Right renal pelvis (tissue), 4 donors: Measurements from ENCODE around the gene SEM1. TPM values are rescaled to one million over a fixed set of nuclear protein-coding genes. Genes with fewer than 3 reads are reported as not detected.
"Not testable (repeated sequence)": the region's sequence is repeated elsewhere in the genome, so short reads cannot be mapped to it uniquely, and the experiment has no call there.

Experiments
- DNase-seq, 4 donors: peaks; one replicate each; pipeline ENCODE4 v3.0.0-alpha.2; 2013; ENCODE audit warnings: low read depth in 4 of 4, low spot score in 3 of 4, missing footprints in 1 of 4
- polyA plus RNA-seq, 4 donors: library from polyadenylated mRNA; unstranded; fragments of 120-200 nt; gene quantifications; one replicate each; pipeline ENCODE4 v1.2.1, GENCODE V29; 2013; ENCODE audit not compliant: insufficient read length in 4 of 4

SEM1 gene
- polyA plus RNA-seq, 4 donors = 169 to 206 (median 194) TPM

- no peak for DNase-seq
Observed at GRCh38 chr7:96707901-96708774, 1.5 kb downstream of the SEM1 start.

GRCh38 chr7:96701258-96701657 is 8.4 kb downstream of the SEM1 start:
- DNase-seq = no peak

GRCh38 chr7:96700516-96700915 is 9.1 kb downstream of the SEM1 start:
- DNase-seq = no peak

GRCh38 chr7:96699219-96699871 is 10.3 kb downstream of the SEM1 start:
- DNase-seq = no peak

- not testable (repeated sequence) for DNase-seq
Observed at GRCh38 chr7:96698449-96698848, 11.2 kb downstream of the SEM1 start.

- DNase-seq = no peak
Observed at GRCh38 chr7:96697822-96698221, 11.8 kb downstream of the SEM1 start.

- no peak for DNase-seq
Observed at GRCh38 chr7:96695581-96695980, 14.1 kb downstream of the SEM1 start.

GRCh38 chr7:96694082-96694481 is 15.6 kb downstream of the SEM1 start:
- no peak for DNase-seq

- no peak for DNase-seq
Observed at GRCh38 chr7:96691702-96692101, 17.9 kb downstream of the SEM1 start.

- no peak for DNase-seq
Observed at GRCh38 chr7:96689414-96689813, 20.2 kb downstream of the SEM1 start.

GRCh38 chr7:96686305-96686704 is 23.3 kb downstream of the SEM1 start:
- DNase-seq = no peak

- no peak for DNase-seq
Observed at GRCh38 chr7:96685755-96686154, 23.9 kb downstream of the SEM1 start.

GRCh38 chr7:96685353-96685752 is 24.3 kb downstream of the SEM1 start:
- DNase-seq = no peak

GRCh38 chr7:96679886-96680285 is 29.8 kb downstream of the SEM1 start:
- DNase-seq = no peak

- no peak for DNase-seq
Observed at GRCh38 chr7:96676919-96677318, 32.7 kb downstream of the SEM1 start.

- no peak for DNase-seq
Observed at GRCh38 chr7:96675548-96675947, 34.1 kb downstream of the SEM1 start.

GRCh38 chr7:96674565-96674964 is 35.1 kb downstream of the SEM1 start:
- no peak for DNase-seq

- no peak for DNase-seq
Observed at GRCh38 chr7:96671854-96672253, 37.8 kb downstream of the SEM1 start.

- DNase-seq = no peak
Observed at GRCh38 chr7:96670338-96671289, 39.0 kb downstream of the SEM1 start.

- DNase-seq = no peak
Observed at GRCh38 chr7:96669812-96670211, 39.8 kb downstream of the SEM1 start.

GRCh38 chr7:96667026-96667425 is 42.6 kb downstream of the SEM1 start:
- no peak for DNase-seq
